22Rv1 (cell line): Measurements from ENCODE around the gene SHC1.

ENCODE experiments used
- H3K27ac ChIP-seq: fragments of 450-650 bp; 2 replicates; pipeline ENCODE4 v1.5.1; 2017
- CTCF ChIP-seq: fragments of 450-650 bp; IDR thresholded peaks from 2 replicates; pipeline ENCODE4 v1.5.1; 2017; ENCODE audit warnings: mild to moderate bottlenecking
- ZFX ChIP-seq: fragments of 450-650 bp; IDR thresholded peaks from 2 replicates; pipeline ENCODE4 v1.6.1; 2017; ENCODE audit warnings: antibody characterized with exemption, borderline replicate concordance

Gene SHC1

DNA sequence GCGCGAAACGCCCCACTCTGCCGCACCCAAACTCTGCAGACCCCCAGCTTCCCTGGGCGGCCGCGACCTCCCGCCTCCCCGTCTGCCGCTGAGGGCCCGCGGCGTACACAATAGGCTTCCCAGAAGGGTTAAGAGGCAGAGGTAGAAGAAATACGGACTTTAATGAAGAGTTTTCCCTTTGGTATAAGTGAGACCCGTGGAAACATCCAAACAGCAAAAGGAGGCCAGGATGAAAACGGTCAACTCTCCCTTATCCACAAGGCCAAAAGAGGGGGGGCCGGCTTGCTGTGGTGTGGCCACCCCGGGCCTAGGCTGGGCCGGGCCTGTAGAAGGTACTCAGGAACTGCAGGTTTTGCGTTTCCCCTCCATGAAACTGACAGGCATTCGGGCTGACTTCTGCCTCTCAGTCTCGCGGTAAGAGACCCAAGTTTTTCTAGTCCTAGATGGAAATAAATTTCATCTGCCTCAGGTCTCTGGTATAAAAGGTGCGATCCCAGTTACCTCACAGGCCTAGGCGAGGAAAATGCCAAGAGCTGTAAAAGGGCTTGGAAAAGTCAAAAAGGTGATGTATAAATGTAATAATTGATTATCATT is 8.3 kb downstream of the SHC1 start:
- peak overlapping the region; percentile 97 for H3K27ac ChIP-seq
- peak; percentile 64 for TF ChIP-seq CTCF
- no peak for TF ChIP-seq ZFX

GRCh38 chr1:154961207-154962155 is 9.1 kb downstream of the SHC1 start, which contains the start of gene PYGO2:
PYGO2 (minus strand) TSS chr1:154961782; CDS start chr1:154961576, 206 bp downstream.
- TF ChIP-seq CTCF (peak; percentile 97), ZFX (no peak)
- H3K27ac ChIP-seq: peak within 1 kb of the TSS; percentile 97

DNA sequence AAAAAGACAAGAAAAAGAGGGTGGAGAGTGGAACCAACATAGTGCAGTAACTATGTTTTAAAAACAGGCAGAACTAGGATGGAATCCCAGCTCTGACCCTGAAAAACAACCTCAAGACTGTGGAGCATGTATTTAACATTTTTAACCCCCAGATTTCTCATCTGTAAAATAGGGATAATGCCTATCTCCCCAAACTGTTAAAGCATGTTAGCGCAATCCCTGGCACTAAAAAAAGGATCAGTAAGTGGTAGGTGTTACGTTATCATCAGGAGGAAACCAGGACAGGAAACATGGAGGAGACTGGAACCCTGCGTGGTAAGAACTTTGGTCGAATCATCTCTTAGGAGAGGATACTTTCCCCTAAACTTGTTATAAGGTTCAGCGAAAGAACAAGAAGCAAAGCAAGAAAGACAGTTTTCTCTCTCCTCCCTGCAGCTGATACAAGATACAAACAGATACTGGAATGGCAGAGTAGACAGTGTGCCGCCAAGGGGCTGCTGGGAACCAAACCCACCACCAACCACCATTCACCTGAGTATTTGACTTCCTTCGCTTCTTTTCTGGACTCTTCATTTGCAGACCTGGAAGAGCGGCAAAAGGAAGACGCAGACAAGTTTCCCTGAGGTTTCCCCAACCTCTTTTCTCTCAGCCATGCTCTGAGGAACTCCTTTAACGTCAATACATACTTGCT is 10.0 kb downstream of the SHC1 start:
- TF ChIP-seq CTCF (no peak), ZFX (no peak)
- peak overlapping the region; percentile 97 for H3K27ac ChIP-seq

DNA sequence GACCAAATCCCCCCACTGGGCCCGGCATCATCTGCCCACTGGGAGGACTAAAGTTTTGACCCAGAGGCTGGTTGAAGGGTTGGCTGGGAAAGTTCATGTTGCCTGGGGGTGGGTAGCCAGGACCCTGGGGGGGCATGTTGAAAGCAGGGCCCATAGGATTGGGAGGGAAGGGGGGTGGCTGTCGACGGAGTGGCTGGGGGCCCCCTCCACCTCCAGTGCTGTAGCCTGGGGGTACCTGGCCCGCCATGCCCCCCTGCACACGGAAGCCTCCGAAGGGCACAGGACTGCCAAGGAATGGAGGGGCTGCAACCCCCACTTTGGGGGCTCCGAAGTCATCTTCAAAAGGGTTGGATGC is 11.1 kb downstream of the SHC1 start:
- H3K27ac ChIP-seq: peak overlapping the region; percentile 59; the same call in 1 of the 2 replicates
- TF ChIP-seq CTCF (no peak), ZFX (no peak)

- no peak for TF ChIP-seq CTCF
- no peak for TF ChIP-seq ZFX
- H3K27ac ChIP-seq: peak overlapping the region; percentile 59; the same call in 1 of the 2 replicates
These were observed 11.7 kb downstream of the SHC1 start for GRCh38 chr1:154958681-154959425.

- peak overlapping the region; percentile 59; the same call in 1 of the 2 replicates for H3K27ac ChIP-seq
- TF ChIP-seq ZFX (no peak), CTCF (no peak)
These were observed 12.5 kb downstream of the SHC1 start for GRCh38 chr1:154958036-154958435.
